Measurements from ENCODE around the gene FUT3. TPM values are rescaled to one million over a fixed set of nuclear protein-coding genes. Genes with fewer than 3 reads are reported as not detected.

The FUT3 gene
- polyA plus RNA-seq, 1 donor from 2014 or later: 0.64 TPM

GRCh38 chr19:5827891-5828660 is 23.2 kb downstream of the FUT3 start:
- Histone ChIP-seq H3K9me3 (ENCODE audit: low read length) (no peaks in the 10 kb centered on the region), H3K9ac (ENCODE audit: low read length) (peak overlapping the region; percentile 69), H3K27me3 (ENCODE audit: insufficient read depth, low read depth, low read length) (no peaks in the 10 kb centered on the region), H3K4me3 (ENCODE audit: low read length) (peak overlapping the region; percentile 70), H3K27ac (ENCODE audit: low read length) (peak overlapping the region; percentile 70), H3F3A (ENCODE audit: insufficient read depth, low read length, poor library complexity, severe bottlenecking) (no peaks in the 10 kb centered on the region), H2AFZ (ENCODE audit: low read depth, low read length) (peak overlapping the region; percentile 85), H3K36me3 (ENCODE audit: insufficient read depth, low read length) (no peaks in the 10 kb centered on the region), H4K20me1 (ENCODE audit: insufficient read depth) (no peaks in the 10 kb centered on the region), H3K79me2 (replicated peaks; ENCODE audit: insufficient read depth, low read length) (no peaks in the 10 kb centered on the region), H3K9me2 (ENCODE audit: insufficient read depth, low read length) (no peaks in the 10 kb centered on the region), H3K4me2 (ENCODE audit: low read length) (peak overlapping the region; percentile 59)
- TF ChIP-seq EP300 (conservative IDR thresholded peaks at IDR 0.05; ENCODE audit: poor library complexity, severe bottlenecking): peak; percentile 36
- TF ChIP-seq SMC3 (conservative IDR thresholded peaks at IDR 0.05; ENCODE audit: poor library complexity): no peak
- peak; percentile 85 for TF ChIP-seq POLR2AphosphoS5 (IDR thresholded peaks at IDR 0.05)
- TF ChIP-seq RAD21 (conservative IDR thresholded peaks at IDR 0.05): no peak
- TF ChIP-seq MXI1 (conservative IDR thresholded peaks at IDR 0.05; ENCODE audit: poor library complexity, severe bottlenecking): peak; percentile 52
- no peak for TF ChIP-seq EZH2 (IDR thresholded peaks at IDR 0.05; ENCODE audit: borderline replicate concordance, insufficient read depth, low read length, poor library complexity, severe bottlenecking)
- no peak for TF ChIP-seq CTCF (IDR thresholded peaks at IDR 0.05; ENCODE audit: poor library complexity, severe bottlenecking)
- peak; percentile 55 for TF ChIP-seq REST (IDR thresholded peaks at IDR 0.05; ENCODE audit: borderline replicate concordance)
- no peak for TF ChIP-seq TAF1 (IDR thresholded peaks at IDR 0.05; ENCODE audit: low read depth)

GRCh38 chr19:5827342-5827890 is 23.8 kb downstream of the FUT3 start:
- peak overlapping the region; percentile 69 for H3K9ac ChIP-seq (ENCODE audit: low read length)
- no peak overlapping the region for H3K4me2 ChIP-seq (ENCODE audit: low read length)
- no peaks in the 10 kb centered on the region for H3K79me2 ChIP-seq (replicated peaks; ENCODE audit: insufficient read depth, low read length)
- H3F3A ChIP-seq (ENCODE audit: insufficient read depth, low read length, poor library complexity, severe bottlenecking): no peaks in the 10 kb centered on the region
- no peak for TF ChIP-seq SMC3 (conservative IDR thresholded peaks at IDR 0.05; ENCODE audit: poor library complexity)
- TF ChIP-seq TAF1 (IDR thresholded peaks at IDR 0.05; ENCODE audit: low read depth): no peak
- no peak for TF ChIP-seq EZH2 (IDR thresholded peaks at IDR 0.05; ENCODE audit: borderline replicate concordance, insufficient read depth, low read length, poor library complexity, severe bottlenecking)
- no peak for TF ChIP-seq CTCF (IDR thresholded peaks at IDR 0.05; ENCODE audit: poor library complexity, severe bottlenecking)
- no peak for TF ChIP-seq MXI1 (conservative IDR thresholded peaks at IDR 0.05; ENCODE audit: poor library complexity, severe bottlenecking)
- no peak for TF ChIP-seq RAD21 (conservative IDR thresholded peaks at IDR 0.05)
- no peak for TF ChIP-seq POLR2AphosphoS5 (IDR thresholded peaks at IDR 0.05)
- TF ChIP-seq EP300 (conservative IDR thresholded peaks at IDR 0.05; ENCODE audit: poor library complexity, severe bottlenecking): no peak
- no peak for TF ChIP-seq REST (IDR thresholded peaks at IDR 0.05; ENCODE audit: borderline replicate concordance)
- no peak overlapping the region for H2AFZ ChIP-seq (ENCODE audit: low read depth, low read length)
- H3K9me3 ChIP-seq (ENCODE audit: low read length): no peaks in the 10 kb centered on the region
- H4K20me1 ChIP-seq (ENCODE audit: insufficient read depth): no peaks in the 10 kb centered on the region
- H3K36me3 ChIP-seq (ENCODE audit: insufficient read depth, low read length): no peaks in the 10 kb centered on the region
- peak overlapping the region; percentile 60 for H3K4me3 ChIP-seq (ENCODE audit: low read length)
- H3K27me3 ChIP-seq (ENCODE audit: insufficient read depth, low read depth, low read length): no peaks in the 10 kb centered on the region
- H3K27ac ChIP-seq (ENCODE audit: low read length): peak overlapping the region; percentile 28
- H3K9me2 ChIP-seq (ENCODE audit: insufficient read depth, low read length): no peaks in the 10 kb centered on the region

Data from neural cell (in vitro differentiated cells).